IPS-NIHi11 (cell line): ENCODE measurements around the gene PLA2G5.

Experiments
- DNase-seq: peaks from one replicate; pipeline ENCODE4 v3.0.0; 2012; ENCODE audit warnings: mixed read lengths, low spot score

Gene PLA2G5

GRCh38 chr1:20090119-20090518 is 20.1 kb downstream of the PLA2G5 start:
- DNase-seq: no peak

- no peak for DNase-seq
These were observed 20.6 kb downstream of the PLA2G5 start for GRCh38 chr1:20090641-20091040.

GRCh38 chr1:20093303-20093702 is 23.3 kb downstream of the PLA2G5 start:
- DNase-seq: no peak

GRCh38 chr1:20093940-20094391 is 24.0 kb downstream of the PLA2G5 start:
- no peak for DNase-seq

- no peak for DNase-seq
These were observed 25.8 kb downstream of the PLA2G5 start for GRCh38 chr1:20095564-20096434.

- no peak for DNase-seq
These were observed 26.9 kb downstream of the PLA2G5 start for GRCh38 chr1:20096840-20097447.

GRCh38 chr1:20099533-20099932 is 29.5 kb downstream of the PLA2G5 start:
- DNase-seq: no peak

GRCh38 chr1:20100632-20101355 is 30.8 kb downstream of the PLA2G5 start:
- DNase-seq: peak; percentile 79

- no peak for DNase-seq
These were observed 32.9 kb downstream of the PLA2G5 start for GRCh38 chr1:20102875-20103274.

- DNase-seq: no peak
These were observed 35.9 kb downstream of the PLA2G5 start for GRCh38 chr1:20105856-20106255.

- no peak for DNase-seq
These were observed 37.4 kb downstream of the PLA2G5 start for GRCh38 chr1:20107351-20107750.

- DNase-seq: no peak
These were observed 37.8 kb downstream of the PLA2G5 start for GRCh38 chr1:20107796-20108195.

- no peak for DNase-seq
These were observed 38.6 kb downstream of the PLA2G5 start for GRCh38 chr1:20108366-20109123.

- no peak for DNase-seq
These were observed 39.3 kb downstream of the PLA2G5 start for GRCh38 chr1:20109223-20109856.

GRCh38 chr1:20110679-20111078 is 40.7 kb downstream of the PLA2G5 start:
- DNase-seq: no peak

GRCh38 chr1:20111452-20111851 is 41.5 kb downstream of the PLA2G5 start:
- no peak for DNase-seq

GRCh38 chr1:20112279-20113000 is 42.4 kb downstream of the PLA2G5 start:
- no peak for DNase-seq

GRCh38 chr1:20114021-20114648 is 44.1 kb downstream of the PLA2G5 start:
- no peak for DNase-seq

GRCh38 chr1:20115479-20115878 is 45.5 kb downstream of the PLA2G5 start:
- peak; percentile 39 for DNase-seq

GRCh38 chr1:20115916-20116315 is 45.9 kb downstream of the PLA2G5 start:
- no peak for DNase-seq
